Psoas muscle (tissue), 8 donors: Measurements from ENCODE around the gene GRIN3B. TPM values are rescaled to one million over a fixed set of nuclear protein-coding genes. Genes with fewer than 3 reads are reported as not detected.

Experiments
- ATAC-seq, 4 donors: fragments of 200-7000 bp; cut with Tn5 transposase; one replicate each; pipeline ENCODE4 v1.9.1; 2020; ENCODE audit warnings: moderate library complexity in 3 of 4, mild to moderate bottlenecking in 2 of 4
- DNase-seq, 2 donors: peaks; one replicate each; pipeline ENCODE4 v3.0.0-alpha.2; 2020
- H3K27ac ChIP-seq: fragments of 200-600 bp; one replicate; pipeline ENCODE4 v1.8.0; 2022
- H3K27me3 ChIP-seq, 3 donors: fragments of 200-600 bp in 1 of 3; one replicate each; pipeline versions ENCODE4 v1.6.1 to v1.8.0; 2013 to 2022; ENCODE audit warnings: low read length in 2 of 3, mild to moderate bottlenecking in 2 of 3, moderate library complexity in 1 of 3; ENCODE audit not compliant: insufficient read depth in 3 of 3
- H3K36me3 ChIP-seq, 2 donors: fragments of 200-600 bp in 1 of 2; one replicate each; pipeline versions ENCODE4 v1.6.1 to v1.8.0; 2013 to 2022; ENCODE audit warnings: low read depth in 1 of 2, mild to moderate bottlenecking in 1 of 2, moderate library complexity in 1 of 2; ENCODE audit not compliant: insufficient read depth in 1 of 2
- H3K4me1 ChIP-seq: fragments of 200-600 bp; one replicate; pipeline ENCODE4 v1.8.0; 2022
- H3K4me3 ChIP-seq: fragments of 200-600 bp; one replicate; pipeline ENCODE4 v1.8.0; 2022; ENCODE audit warnings: mild to moderate bottlenecking
- H3K9me3 ChIP-seq: fragments of 200-600 bp; one replicate; pipeline ENCODE4 v1.8.0; 2022
- WGBS, 3 donors: extraction: QIAGEN DNeasy Blood & Tissue Kit; methylation state at CpG; one replicate each; pipeline versions ENCODE4 v1.1.6 to v1.1.7; 2013; 5-methylcytosine and 5-hydroxymethylcytosine counted together
- intact Hi-C, 2 donors: fragments of 100-400 bp; cut with DNase I; formaldehyde crosslinking; loops; one replicate each; pipeline versions ENCODE4 v1.11.0 to v1.14.2; 2022
- polyA plus RNA-seq, 3 donors: library from polyadenylated mRNA; stranded (reverse); fragments of 200-250 nt; gene quantifications; one replicate each; pipeline ENCODE4 v1.2.3, GENCODE V29; 2013
- total RNA-seq, 4 donors: library from RNA; stranded (reverse); fragmentation: NEBNext Ultra II Directional in 2 of 4; extraction: Animal tissue kit (Norgen Biotek cat#: 25700) in 2 of 4; gene quantifications; one replicate each; pipeline versions ENCODE4 v1.2.1 to v1.2.4, GENCODE V29; 2021 to 2023
- TF ChIP-seq, protein P1 (sequence below): fragments of 200-600 bp; IDR thresholded peaks from one replicate; pipeline ENCODE4 v1.8.0; 2022; ENCODE audit warnings: antibody characterized with exemption
- donor health status: healthy with polysubstance abuse.
- donor health status: DM: no; HTN: no; CAD: no; lungs with moderate emphysema.
- donor health status: Bipolar disorder and iron deficiency.
- donor health status: healthy.
- donor health status: DM: yes; HTN: yes; CAD: no.
- donor health status: DM: no; HTN: no; CAD: no.
- donor health status: DM: no; HTN: no; CAD: no.
- donor health status: DM: yes; HTN: yes; CAD: no.

Gene GRIN3B
- total and polyA plus RNA-seq, 7 donors: 0.01 to 0.16 TPM; not detected in 5

DNA sequence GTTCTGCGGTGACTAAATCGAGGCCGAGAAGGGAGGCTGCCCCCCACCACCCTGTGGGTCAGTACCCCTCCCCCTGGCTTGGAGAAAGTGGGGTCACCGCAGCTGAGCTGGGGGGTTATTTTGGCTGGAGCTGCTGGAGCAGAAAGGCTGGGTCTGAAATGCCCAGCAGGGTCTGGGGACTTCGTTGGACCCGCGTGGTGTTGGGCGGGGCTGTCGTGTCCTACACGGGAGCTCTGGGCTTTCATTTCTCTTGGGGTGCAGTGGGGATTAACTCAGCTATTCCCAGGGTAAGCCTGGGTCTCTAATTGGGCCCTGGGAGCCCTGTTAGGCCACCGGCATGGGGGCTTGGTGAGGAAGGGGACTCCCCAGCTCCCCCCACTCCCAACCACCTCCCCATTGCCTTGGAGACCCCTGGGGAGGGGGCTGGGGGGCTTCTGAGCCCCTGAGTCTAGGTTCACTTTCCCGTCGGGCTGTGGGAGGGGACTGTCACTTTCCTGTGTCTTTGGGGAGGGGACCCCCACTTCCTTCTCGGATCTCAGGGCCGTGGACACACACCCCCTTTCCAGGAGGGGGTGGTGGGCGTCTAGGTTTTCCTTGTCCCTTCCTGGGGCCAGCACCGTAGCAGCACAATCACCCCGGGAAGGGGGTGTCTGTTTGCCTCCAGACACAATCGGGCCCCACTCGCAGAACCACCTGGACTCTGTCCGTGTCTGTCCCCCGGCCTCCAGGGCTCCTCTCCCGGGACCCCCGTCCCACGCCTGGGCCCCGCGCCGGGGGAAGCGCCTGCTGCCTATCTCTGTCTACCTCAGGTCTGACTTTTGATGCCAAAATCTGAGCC lies 26.3 kb upstream of the GRIN3B start:
- Histone ChIP-seq H3K36me3 (peaks cover 0 to 25% of the 10 kb centered on the region in 2 donors), H3K4me1 (no peaks in the 10 kb centered on the region), H3K27me3 (peaks cover 0 to 7% (median 0%) of the 10 kb centered on the region in 3 donors), H3K4me3 (no peak overlapping the region), H3K9me3 (peaks cover 17% of the 10 kb centered on the region), H3K27ac (no peak overlapping the region)
- intact Hi-C loops: no loop called here
- 60 to 65% (median 61%) methylated on average over 27 to 29 of the region's 29 CpGs for WGBS, 3 donors
- DNase-seq (no peak), ATAC-seq (no peak)
- TF ChIP-seq, protein P1, sequence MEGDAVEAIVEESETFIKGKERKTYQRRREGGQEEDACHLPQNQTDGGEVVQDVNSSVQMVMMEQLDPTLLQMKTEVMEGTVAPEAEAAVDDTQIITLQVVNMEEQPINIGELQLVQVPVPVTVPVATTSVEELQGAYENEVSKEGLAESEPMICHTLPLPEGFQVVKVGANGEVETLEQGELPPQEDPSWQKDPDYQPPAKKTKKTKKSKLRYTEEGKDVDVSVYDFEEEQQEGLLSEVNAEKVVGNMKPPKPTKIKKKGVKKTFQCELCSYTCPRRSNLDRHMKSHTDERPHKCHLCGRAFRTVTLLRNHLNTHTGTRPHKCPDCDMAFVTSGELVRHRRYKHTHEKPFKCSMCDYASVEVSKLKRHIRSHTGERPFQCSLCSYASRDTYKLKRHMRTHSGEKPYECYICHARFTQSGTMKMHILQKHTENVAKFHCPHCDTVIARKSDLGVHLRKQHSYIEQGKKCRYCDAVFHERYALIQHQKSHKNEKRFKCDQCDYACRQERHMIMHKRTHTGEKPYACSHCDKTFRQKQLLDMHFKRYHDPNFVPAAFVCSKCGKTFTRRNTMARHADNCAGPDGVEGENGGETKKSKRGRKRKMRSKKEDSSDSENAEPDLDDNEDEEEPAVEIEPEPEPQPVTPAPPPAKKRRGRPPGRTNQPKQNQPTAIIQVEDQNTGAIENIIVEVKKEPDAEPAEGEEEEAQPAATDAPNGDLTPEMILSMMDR: no peak

DNA sequence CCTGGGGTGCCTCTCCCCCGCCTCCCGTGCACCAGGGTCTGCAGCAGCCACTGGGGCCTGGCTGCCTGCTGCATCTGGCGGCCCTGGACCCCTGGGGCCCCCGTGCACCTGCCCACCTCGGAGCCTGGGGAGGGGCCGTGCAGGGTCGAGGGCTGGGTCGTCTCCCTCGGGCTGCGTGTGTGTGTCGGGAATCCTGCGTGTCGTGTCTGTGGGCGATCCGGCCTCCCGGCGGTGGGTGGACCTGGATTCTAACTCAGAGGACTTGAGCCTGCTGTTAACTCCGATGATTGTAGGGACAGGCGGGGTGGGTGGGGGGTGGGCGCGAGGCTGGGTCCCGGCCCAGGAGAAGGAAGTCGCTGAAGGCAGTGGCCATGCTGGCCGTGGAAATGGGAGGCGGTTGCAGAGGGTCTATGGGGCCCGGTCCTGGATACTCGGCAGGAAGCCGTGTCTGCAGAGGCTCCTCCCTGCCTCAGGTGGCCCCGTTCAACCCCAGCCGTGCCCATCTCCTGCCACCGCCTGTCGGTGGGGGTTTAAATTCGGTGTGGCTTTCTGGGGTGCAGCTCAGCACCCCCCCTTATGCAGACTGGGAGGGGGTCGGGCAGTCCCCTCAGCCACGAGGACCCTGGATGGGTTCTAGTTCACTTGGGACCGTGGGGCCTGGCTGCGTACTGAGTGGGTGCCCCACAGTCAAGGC lies 25.5 kb upstream of the GRIN3B start:
- no peak for ATAC-seq
- Histone ChIP-seq H3K4me1 (no peaks in the 10 kb centered on the region), H3K4me3 (no peak overlapping the region), H3K36me3 (peaks cover 0 to 17% of the 10 kb centered on the region in 2 donors), H3K9me3 (peaks cover 17% of the 10 kb centered on the region), H3K27ac (no peak overlapping the region), H3K27me3 (peaks cover 0 to 7% (median 0%) of the 10 kb centered on the region in 3 donors)
- WGBS, 3 donors: 52 to 72% (median 56%) methylated on average over 27 to 37 of the region's 37 CpGs
- no peak for DNase-seq
- TF ChIP-seq, protein P1: no peak
- intact Hi-C loops: no loop called here

DNA sequence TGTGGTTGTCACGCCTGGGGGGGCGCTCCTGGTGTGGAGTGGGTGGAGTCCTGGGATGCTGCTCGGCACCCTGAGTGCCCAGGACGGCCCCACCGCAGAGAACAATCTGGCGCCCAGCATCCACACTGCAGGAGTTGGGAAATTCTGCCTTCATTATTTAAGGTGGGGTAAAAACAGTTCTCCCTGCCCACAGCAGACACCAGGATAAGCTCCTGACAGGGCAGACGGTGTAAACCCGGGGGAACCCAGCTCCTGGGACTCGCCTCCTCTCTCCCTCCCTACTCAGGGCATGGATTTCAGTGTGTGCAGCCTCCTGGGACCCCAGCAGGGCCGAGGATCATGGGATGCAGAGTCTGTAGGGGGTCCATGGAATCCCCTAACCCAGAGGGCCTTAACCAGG lies 23.7 kb upstream of the GRIN3B start:
- H3K4me3 ChIP-seq: no peak overlapping the region
- H3K36me3 ChIP-seq: peaks cover 0 to 5% of the 10 kb centered on the region in 2 donors
- H3K9me3 ChIP-seq: peaks cover 4% of the 10 kb centered on the region
- H3K27ac ChIP-seq: no peak overlapping the region
- peak in 1 of 4 donors; percentile 19 for ATAC-seq
- no peaks in the 10 kb centered on the region for H3K4me1 ChIP-seq
- 55 to 73% (median 72%) methylated on average over 10 of the region's 10 CpGs for WGBS, 3 donors
- H3K27me3 ChIP-seq: peaks cover 0 to 7% (median 0%) of the 10 kb centered on the region in 3 donors
- no peak for DNase-seq
- intact Hi-C loops: no loop called here
- TF ChIP-seq, protein P1: no peak

DNA sequence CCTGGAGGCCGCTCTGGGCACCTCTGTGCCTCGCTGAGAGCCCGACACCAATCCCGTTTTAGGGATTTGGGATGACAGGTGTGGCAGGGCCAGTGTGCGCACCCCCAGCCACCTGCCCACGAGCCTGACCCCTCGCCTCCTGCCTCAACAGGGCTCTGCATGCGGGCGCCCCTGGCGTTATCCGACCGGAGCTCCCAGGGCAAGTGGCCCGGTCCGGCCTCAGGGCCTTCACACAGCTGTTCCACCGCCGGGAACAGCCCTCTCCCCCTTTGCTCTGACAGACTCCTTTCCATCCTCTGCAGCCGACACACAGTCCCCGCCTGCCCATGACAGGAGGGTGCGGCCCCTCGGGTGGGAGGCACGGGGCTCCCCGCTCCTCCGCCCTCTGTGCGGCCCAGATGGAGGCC lies 23.2 kb upstream of the GRIN3B start:
- Histone ChIP-seq H3K27ac (no peak overlapping the region), H3K4me3 (no peak overlapping the region), H3K36me3 (no peaks in the 10 kb centered on the region), H3K27me3 (peaks cover 0 to 7% (median 0%) of the 10 kb centered on the region in 3 donors), H3K4me1 (no peaks in the 10 kb centered on the region), H3K9me3 (no peaks in the 10 kb centered on the region)
- DNase-seq (no peak), ATAC-seq (peak in 1 of 4 donors; percentile 12)
- intact Hi-C loops: no loop called here
- TF ChIP-seq, protein P1: no peak
- 59 to 76% (median 66%) methylated on average over 23 to 24 of the region's 24 CpGs for WGBS, 3 donors
